IPS DF 19.7 (cell line): ENCODE results near the gene WDR18.

ENCODE experiments used
- DNase-seq: peaks from one replicate; pipeline ENCODE4 v3.0.0-alpha.2; 2013; ENCODE audit warnings: low read depth, low spot score

Gene WDR18

DNA sequence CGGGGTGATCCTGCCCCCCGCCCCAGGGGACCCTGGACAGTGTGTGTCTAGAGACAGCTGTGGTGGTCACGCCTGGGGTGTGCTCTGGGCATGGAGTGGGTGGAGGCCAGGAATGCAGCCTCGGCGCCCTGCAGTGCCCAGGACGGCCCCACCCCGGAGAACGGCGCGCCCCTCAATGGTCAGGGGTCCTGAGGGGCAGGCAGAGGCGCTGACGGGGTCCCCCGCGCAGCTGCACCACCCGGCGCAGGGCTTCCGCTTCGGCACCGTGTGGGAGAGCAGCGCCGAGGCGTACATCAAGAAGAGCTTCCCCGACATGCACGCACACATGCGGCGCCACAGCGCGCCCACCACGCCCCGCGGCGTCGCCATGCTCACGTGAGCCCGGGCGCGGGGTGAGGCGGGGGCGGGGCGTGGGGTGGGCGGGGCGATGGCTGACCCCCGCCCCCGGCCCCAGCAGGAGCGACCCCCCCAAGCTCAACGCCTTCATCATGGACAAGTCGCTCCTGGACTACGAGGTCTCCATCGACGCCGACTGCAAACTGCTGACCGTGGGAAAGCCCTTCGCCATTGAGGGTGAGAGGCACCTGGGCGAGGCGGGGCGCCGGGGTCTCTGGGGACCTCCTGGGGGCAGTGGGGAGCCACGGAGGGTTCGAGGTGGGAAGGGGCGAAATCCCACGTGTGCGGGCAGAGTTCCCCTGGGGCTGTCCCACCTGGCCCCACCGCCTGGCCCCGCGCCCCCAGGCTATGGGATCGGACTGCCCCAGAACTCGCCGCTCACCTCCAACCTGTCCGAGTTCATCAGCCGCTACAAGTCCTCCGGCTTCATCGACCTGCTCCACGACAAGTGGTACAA is 23.5 kb downstream of the WDR18 start:
- DNase-seq, result no peak

DNA sequence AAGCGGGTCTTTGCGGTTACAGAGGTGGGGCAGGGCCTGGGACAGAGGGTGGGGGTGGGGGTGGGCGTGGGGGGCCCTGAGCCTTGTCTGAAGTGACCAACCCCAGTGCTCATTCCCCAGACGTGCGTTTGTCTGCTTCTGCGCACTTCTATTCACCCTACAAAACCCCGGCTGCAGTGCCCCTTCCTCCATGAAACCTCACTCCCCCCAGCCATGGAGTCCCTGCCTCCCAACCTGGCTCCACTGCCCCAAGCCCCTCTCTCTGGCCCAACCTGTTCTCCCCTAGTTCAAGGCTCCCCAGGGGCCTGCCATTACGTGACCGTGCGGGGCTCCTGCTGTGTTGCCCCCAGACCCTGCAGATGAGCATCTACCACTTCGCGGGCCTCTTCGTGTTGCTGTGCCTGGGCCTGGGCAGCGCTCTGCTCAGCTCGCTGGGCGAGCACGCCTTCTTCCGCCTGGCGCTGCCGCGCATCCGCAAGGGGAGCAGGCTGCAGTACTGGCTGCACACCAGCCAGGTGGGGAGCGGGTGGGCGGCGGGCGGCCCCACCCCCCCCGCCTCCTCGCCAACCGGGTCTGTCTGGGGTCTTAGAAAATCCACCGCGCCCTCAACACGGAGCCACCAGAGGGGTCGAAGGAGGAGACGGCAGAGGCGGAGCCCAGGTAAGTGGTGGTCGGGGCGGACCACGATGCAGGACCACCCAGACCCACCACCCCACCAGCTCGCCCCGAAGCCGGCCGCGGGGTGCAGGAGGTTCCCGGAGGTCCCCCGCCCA is 24.3 kb downstream of the WDR18 start:
- no peak for DNase-seq

- no peak for DNase-seq
These were observed 25.2 kb downstream of the WDR18 start for GRCh38 chr19:1009041-1009980.

GRCh38 chr19:1009981-1010538 is 25.9 kb downstream of the WDR18 start:
- DNase-seq, result no peak

- DNase-seq, result no peak
These were observed 26.7 kb downstream of the WDR18 start for GRCh38 chr19:1010586-1011510.

GRCh38 chr19:1011831-1012333 is 27.7 kb downstream of the WDR18 start:
- DNase-seq, result no peak

DNA sequence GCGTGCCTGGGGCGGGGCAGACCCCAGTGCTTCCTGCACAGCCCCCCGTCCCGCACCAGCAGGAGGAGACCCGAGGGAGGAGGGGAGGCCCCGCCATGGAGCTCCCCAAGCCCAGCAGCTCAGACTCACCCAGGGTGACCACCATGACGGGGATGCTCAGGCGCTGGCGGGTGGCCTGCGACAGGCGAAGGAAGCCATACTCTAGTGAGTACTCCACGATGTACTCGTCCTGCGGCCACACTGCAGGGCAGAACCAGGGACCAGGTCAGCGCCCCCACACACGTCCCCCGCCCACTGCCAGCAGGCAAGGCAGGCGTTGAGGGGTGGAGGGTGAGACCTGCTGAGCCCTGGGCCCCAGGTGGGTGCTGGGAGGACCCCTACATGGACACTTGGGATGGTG is 28.2 kb downstream of the WDR18 start:
- no peak for DNase-seq

DNA sequence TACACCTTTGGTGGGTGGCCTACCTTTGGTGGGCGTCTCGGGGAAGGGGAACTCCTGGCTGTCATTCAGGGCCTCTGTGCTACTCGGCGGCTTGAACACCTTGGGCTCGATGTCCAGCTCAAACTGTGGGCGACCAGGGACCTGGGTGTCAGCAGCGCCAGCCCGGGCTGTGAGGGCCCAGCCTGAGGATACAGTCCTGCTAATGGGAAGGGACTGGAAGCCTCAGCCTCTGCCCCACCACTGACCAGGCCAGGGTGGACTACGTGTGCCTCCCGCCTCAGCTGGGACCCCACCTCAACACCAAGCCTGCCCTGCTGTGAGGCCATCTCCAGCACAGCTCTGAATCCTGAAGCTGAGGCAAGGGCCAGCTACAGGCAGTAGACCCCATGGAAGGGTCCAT is 29.1 kb downstream of the WDR18 start:
- DNase-seq, result no peak

- no peak for DNase-seq
These were observed 30.3 kb downstream of the WDR18 start for GRCh38 chr19:1014161-1015060.

GRCh38 chr19:1015061-1015781 is 31.1 kb downstream of the WDR18 start:
- no peak for DNase-seq

DNA sequence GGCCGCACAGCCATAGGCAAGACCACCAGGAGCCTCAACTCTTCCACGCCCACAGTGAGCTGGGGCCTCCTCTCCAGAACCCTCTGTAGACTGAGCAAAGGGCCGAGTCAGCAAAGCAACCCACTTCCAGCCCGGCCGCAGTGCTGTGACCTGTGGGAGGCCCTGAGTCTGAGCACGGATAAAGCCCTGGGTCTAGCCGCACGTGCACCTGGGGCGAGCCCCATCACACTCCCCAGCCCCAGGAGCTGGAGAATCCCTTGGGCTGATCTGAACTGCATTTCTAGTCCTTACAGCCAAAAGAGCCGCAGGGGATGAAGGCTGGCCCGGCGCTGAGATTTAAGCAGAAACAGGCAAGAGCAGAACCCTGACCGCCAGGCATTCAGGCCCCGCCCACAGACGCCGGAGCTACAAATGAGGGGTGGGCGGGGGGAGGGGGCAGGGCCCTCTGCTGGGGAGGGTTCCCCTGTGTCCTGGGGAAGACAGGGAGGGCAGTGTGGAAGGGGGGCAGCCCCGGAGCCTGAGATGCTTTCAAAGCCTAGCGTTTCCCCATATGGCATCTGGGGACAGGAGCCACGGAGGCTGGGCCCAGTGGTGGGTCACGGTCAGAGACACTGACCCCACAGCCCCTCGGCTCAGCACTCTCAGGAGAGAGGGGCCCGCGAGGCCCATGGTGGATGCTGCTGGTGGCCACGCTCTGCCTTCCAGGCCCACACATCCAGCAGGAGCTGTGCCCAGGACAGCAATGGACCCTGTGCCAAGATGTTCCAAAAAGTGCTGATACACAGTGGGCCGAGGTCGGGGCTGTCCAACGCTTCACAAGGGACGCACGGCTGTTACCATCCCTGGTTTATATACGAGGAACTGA is 31.9 kb downstream of the WDR18 start:
- no peak for DNase-seq

DNA sequence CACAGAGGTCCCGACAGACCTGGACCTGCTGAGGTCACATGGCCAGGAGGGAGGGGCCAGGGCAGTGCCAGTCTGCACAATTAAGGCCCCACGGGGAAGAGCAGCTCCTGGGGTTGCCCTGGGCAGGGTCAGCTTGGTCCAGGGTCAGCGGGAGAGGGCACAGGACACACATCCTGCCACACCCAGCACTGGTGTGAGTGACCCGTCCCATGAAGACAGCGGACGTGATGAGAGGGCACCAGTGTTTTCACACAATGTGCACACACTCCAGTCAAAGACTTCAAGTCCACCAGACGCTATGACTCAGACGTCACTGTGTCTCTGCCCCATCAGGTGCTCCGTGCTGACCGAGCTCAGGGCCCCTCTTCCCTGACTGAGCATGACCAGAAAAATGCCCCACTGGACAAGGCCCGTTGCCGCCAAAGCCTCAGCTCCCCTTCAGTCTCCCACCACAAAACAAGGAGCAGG is 32.5 kb downstream of the WDR18 start:
- no peak for DNase-seq

DNA sequence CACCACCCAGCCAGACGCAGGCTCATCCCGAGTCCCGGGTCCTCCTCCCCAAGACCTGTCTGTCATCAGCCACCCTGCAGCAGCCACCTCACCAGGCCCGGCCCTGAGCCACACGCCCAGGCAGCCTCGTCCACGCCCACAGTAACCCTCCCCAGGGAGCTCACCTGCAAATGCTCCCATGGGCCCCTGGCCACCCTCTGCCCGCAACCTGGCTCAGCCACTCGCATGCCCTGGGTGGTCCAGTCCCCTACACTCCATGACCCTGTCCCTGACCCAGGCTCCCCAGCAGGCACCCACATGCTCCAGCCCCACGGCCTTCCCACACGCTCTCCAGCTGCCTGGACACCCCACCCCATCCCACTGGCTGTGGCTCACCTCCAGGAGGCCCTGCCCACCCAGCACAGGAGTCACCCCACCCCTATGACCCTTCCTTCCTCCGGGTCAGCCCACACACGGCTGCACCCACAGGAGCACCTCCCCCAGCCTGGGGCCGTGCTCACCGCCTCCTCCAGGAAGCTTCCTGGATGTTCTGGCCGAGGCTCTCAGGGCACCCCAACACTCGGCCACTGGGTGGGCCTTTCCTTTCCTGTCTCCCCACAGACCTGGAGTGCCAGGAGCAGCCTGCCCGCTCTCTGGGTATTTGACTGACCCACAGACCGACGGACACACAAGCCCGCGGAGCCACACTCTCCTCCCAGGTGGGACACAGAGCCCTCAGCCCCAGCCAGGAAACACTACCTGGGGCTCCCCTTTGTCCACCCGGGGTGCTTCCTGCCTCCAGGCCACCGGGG is 33.2 kb downstream of the WDR18 start:
- no peak for DNase-seq

GRCh38 chr19:1017906-1018305 is 33.8 kb downstream of the WDR18 start:
- DNase-seq, result no peak

- no peak for DNase-seq
These were observed 34.2 kb downstream of the WDR18 start for GRCh38 chr19:1018393-1018792.

GRCh38 chr19:1018932-1019615 is 34.9 kb downstream of the WDR18 start:
- no peak for DNase-seq
